GM19452 (cell line): ENCODE measurements around the gene NKX2-1.
"Not testable (repeated sequence)": the region's sequence is repeated elsewhere in the genome, so short reads cannot be mapped to it uniquely, and the experiment has no call there.

Experiments
- ATAC-seq: cut with Tn5 transposase; IDR thresholded peaks from one replicate; pipeline ENCODE4 v1.9.1; 2021; ENCODE audit not compliant: unreplicated experiment

Gene NKX2-1

GRCh38 chr14:36505892-36506731 is 13.9 kb downstream of the NKX2-1 start:
- no peak for ATAC-seq

GRCh38 chr14:36505181-36505815 is 14.7 kb downstream of the NKX2-1 start:
- no peak for ATAC-seq

- ATAC-seq: no peak
Measured at GRCh38 chr14:36504771-36505175, 15.3 kb downstream of the NKX2-1 start.

- no peak for ATAC-seq
Measured at GRCh38 chr14:36503771-36504741, 16.0 kb downstream of the NKX2-1 start.

GRCh38 chr14:36502558-36503508 is 17.2 kb downstream of the NKX2-1 start:
- no peak for ATAC-seq

GRCh38 chr14:36498938-36499337 is 21.1 kb downstream of the NKX2-1 start:
- no peak for ATAC-seq

- no peak for ATAC-seq
Measured at GRCh38 chr14:36496346-36496745, 23.7 kb downstream of the NKX2-1 start.

- no peak for ATAC-seq
Measured at GRCh38 chr14:36495666-36496065, 24.4 kb downstream of the NKX2-1 start.

GRCh38 chr14:36493761-36494160 is 26.3 kb downstream of the NKX2-1 start:
- no peak for ATAC-seq

GRCh38 chr14:36485773-36486172 is 34.3 kb downstream of the NKX2-1 start:
- ATAC-seq: no peak

- no peak for ATAC-seq
Measured at GRCh38 chr14:36479344-36479743, 40.7 kb downstream of the NKX2-1 start.

- no peak for ATAC-seq
Measured at GRCh38 chr14:36478782-36479181, 41.2 kb downstream of the NKX2-1 start.

- no peak for ATAC-seq
Measured at GRCh38 chr14:36477266-36477665, 42.8 kb downstream of the NKX2-1 start.

- not testable (repeated sequence) for ATAC-seq
Measured at GRCh38 chr14:36476061-36476460, 44.0 kb downstream of the NKX2-1 start.

GRCh38 chr14:36474593-36474992 is 45.4 kb downstream of the NKX2-1 start:
- ATAC-seq: no peak

- ATAC-seq: no peak
Measured at GRCh38 chr14:36471431-36471830, 48.6 kb downstream of the NKX2-1 start.

GRCh38 chr14:36467332-36467731 is 52.7 kb downstream of the NKX2-1 start:
- ATAC-seq: no peak
